ENCODE data around the gene CLEC2B.
"Not testable (repeated sequence)": the region's sequence is repeated elsewhere in the genome, so short reads cannot be mapped to it uniquely, and the experiment has no call there.

DNA sequence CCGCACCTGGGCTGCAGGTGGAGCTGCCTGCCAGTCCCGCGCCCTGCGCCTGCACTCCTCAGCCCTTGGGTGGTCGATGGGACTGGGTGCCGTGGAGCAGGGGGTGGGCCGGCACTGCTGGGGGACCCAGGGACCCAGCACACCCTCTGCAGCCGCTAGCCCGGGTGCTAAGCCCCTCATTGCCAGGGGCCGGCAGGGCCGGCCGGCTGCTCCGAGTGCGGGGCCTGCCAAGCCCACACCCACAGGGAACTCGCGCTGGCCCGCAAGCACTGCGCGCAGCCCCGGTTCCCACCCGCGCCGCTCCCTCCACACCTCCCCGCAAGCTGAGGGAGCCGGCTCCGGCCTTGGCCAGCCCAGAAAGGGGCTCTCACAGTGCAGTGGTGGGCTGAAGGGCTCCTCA lies 7.0 kb upstream of the CLEC2B start:
- TF ChIP-seq, protein P1, sequence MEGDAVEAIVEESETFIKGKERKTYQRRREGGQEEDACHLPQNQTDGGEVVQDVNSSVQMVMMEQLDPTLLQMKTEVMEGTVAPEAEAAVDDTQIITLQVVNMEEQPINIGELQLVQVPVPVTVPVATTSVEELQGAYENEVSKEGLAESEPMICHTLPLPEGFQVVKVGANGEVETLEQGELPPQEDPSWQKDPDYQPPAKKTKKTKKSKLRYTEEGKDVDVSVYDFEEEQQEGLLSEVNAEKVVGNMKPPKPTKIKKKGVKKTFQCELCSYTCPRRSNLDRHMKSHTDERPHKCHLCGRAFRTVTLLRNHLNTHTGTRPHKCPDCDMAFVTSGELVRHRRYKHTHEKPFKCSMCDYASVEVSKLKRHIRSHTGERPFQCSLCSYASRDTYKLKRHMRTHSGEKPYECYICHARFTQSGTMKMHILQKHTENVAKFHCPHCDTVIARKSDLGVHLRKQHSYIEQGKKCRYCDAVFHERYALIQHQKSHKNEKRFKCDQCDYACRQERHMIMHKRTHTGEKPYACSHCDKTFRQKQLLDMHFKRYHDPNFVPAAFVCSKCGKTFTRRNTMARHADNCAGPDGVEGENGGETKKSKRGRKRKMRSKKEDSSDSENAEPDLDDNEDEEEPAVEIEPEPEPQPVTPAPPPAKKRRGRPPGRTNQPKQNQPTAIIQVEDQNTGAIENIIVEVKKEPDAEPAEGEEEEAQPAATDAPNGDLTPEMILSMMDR (IDR thresholded peaks at IDR 0.05) = not testable (repeated sequence)
- TF ChIP-seq POLR2A (IDR thresholded peaks at IDR 0.05) = not testable (repeated sequence)
